Keratinocyte (primary cell): ENCODE measurements around the gene BRF1. TPM values are rescaled to one million over a fixed set of nuclear protein-coding genes. Genes with fewer than 3 reads are reported as not detected.

Experiments used
- DNase-seq: peaks from one replicate; pipeline ENCODE4 v3.0.0-alpha.2; 2011; ENCODE audit warnings: low read depth, missing footprints, low spot score
- FAIRE-seq: peaks from 2 replicates; lab custom pipeline; 2011; peaks lifted over from hg19 to GRCh38; lab: Jason Lieb, UNC
- H2AFZ ChIP-seq: 2 replicates; pipeline ENCODE4 v1.6.0; 2012; ENCODE audit warnings: low read length, control low read depth, inconsistent platforms; ENCODE audit not compliant: control insufficient read depth
- H3K27ac ChIP-seq: 2 replicates; pipeline ENCODE4 v1.5.1; 2011; ENCODE audit warnings: low read length; ENCODE audit not compliant: control insufficient read depth, insufficient read depth
- H3K27me3 ChIP-seq: 3 replicates; pipeline ENCODE4 v1.6.0; 2011; ENCODE audit warnings: low read length; ENCODE audit not compliant: control insufficient read depth, insufficient read depth; ENCODE audit errors: extremely low read depth
- H3K36me3 ChIP-seq, 2 experiments: 2 replicates in 1 of 2; 3 replicates in 1 of 2; pipeline ENCODE4 v1.5.1; 2011; ENCODE audit warnings: low read length in 2 of 2, mild to moderate bottlenecking in 1 of 2; ENCODE audit not compliant: control insufficient read depth in 2 of 2, insufficient read depth in 2 of 2; ENCODE audit errors: extremely low read depth in 1 of 2
- H3K4me1 ChIP-seq: 3 replicates; pipeline ENCODE4 v1.5.1; 2011; ENCODE audit warnings: low read length; ENCODE audit not compliant: control insufficient read depth, insufficient read depth; ENCODE audit errors: extremely low read depth
- H3K4me2 ChIP-seq: 3 replicates; pipeline ENCODE4 v1.6.0; 2011; ENCODE audit warnings: low read depth, low read length; ENCODE audit not compliant: control insufficient read depth, insufficient read depth; ENCODE audit errors: extremely low read depth
- H3K4me3 ChIP-seq, 3 experiments: fragments of 200-600 bp in 1 of 3; sonication (generic) in 1 of 3; 2 replicates in 2 of 3; 3 replicates in 1 of 3; pipeline ENCODE4 v1.5.1; 2011 to 2016; ENCODE audit warnings: low read length in 3 of 3, mild to moderate bottlenecking in 3 of 3, control low read depth in 2 of 3, inconsistent platforms in 1 of 3, low read depth in 1 of 3, mixed read lengths in 1 of 3, mixed run types in 1 of 3, moderate library complexity in 1 of 3; ENCODE audit not compliant: control insufficient read depth in 2 of 3, insufficient read depth in 2 of 3; ENCODE audit errors: extremely low read depth in 1 of 3
- H3K79me2 ChIP-seq: 2 replicates; pipeline ENCODE4 v1.6.0; 2012; ENCODE audit warnings: low read length; ENCODE audit not compliant: control insufficient read depth, insufficient read depth
- H3K9ac ChIP-seq: 3 replicates; pipeline ENCODE4 v1.6.0; 2011; ENCODE audit warnings: low read length; ENCODE audit not compliant: control insufficient read depth, insufficient read depth; ENCODE audit errors: extremely low read depth
- H3K9me1 ChIP-seq: 3 replicates; pipeline ENCODE4 v1.6.0; 2011; ENCODE audit warnings: low read length; ENCODE audit not compliant: control insufficient read depth, insufficient read depth; ENCODE audit errors: extremely low read depth
- H3K9me3 ChIP-seq: 2 replicates; pipeline ENCODE4 v1.5.1; 2012; ENCODE audit warnings: low read depth, low read length; ENCODE audit not compliant: control insufficient read depth
- H4K20me1 ChIP-seq: 3 replicates; pipeline ENCODE4 v1.6.0; 2011; ENCODE audit warnings: low read length; ENCODE audit not compliant: control insufficient read depth, insufficient read depth; ENCODE audit errors: extremely low read depth
- CTCF ChIP-seq, 3 experiments: IDR thresholded peaks in 1 of 3; conservative IDR thresholded peaks in 1 of 3; optimal IDR thresholded peaks in 1 of 3; 2 replicates in 2 of 3; 3 replicates in 1 of 3; pipeline versions ENCODE3 to v1.5.1; 2011; ENCODE audit warnings: low read length in 3 of 3, mild to moderate bottlenecking in 3 of 3, moderate library complexity in 2 of 3, control low read depth in 1 of 3, inconsistent platforms in 1 of 3; ENCODE audit not compliant: insufficient read depth in 2 of 3; ENCODE audit errors: extremely low read depth in 1 of 3
- EZH2 ChIP-seq: IDR thresholded peaks from one replicate; pipeline ENCODE4 v1.6.1; 2012; ENCODE audit warnings: inconsistent platforms, mild to moderate bottlenecking, low read length, moderate library complexity
- dilution Hi-C: fragments of 300-500 bp; cut with MboI; formaldehyde crosslinking; loops from one replicate; pipeline ENCODE4 v1.7.0; 2020; ENCODE audit warnings: low sequenced_read_pairs; ENCODE audit not compliant: extremely low pct_ligation_motif_present
- polyA plus RNA-seq, 5 experiments: library from polyadenylated mRNA; depleted of rRNA in 3 of 5; stranded (reverse) in 3 of 5; stranded (forward) in 1 of 5; unstranded in 1 of 5; fragments of >200 nt; gene quantifications; 1 replicate in 1 of 5; 2 replicates in 3 of 5; 3 replicates in 1 of 5; pipeline versions ENCODE4 v1.2.1 to v1.2.3, GENCODE V29; 2011 to 2012; ENCODE audit warnings: missing spikeins in 2 of 5, low read depth in 1 of 5, low replicate concordance in 1 of 5

BRF1 gene
- polyA plus RNA-seq, 1 donor (not counting 4 experiments of a cell fraction or from before 2014, with no cell fraction given): 6.5 TPM

DNA sequence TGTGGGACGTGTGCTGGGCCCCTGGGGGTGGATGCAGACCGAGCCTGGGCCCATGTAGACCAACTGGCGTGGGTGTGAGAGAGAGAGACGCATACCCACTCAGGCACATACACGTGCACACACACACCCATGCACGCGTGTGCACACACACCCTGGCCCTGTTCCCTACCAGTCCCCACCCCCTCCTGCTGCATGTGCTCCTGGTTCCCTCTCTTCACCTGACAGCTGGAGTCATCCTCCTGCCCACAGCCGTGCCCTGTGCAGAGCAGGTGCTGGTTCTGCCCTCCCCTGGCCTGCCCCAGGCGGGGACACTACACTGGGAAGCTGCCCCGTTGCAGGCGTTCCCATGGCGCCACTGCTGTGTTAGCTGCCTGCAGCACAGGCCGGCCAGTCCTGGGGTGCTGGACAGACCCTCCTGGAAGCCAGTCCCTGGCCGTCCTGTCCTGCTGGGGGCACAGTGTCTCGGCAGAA lies 32.3 kb upstream of the BRF1 start:
- no peak for DNase-seq

DNA sequence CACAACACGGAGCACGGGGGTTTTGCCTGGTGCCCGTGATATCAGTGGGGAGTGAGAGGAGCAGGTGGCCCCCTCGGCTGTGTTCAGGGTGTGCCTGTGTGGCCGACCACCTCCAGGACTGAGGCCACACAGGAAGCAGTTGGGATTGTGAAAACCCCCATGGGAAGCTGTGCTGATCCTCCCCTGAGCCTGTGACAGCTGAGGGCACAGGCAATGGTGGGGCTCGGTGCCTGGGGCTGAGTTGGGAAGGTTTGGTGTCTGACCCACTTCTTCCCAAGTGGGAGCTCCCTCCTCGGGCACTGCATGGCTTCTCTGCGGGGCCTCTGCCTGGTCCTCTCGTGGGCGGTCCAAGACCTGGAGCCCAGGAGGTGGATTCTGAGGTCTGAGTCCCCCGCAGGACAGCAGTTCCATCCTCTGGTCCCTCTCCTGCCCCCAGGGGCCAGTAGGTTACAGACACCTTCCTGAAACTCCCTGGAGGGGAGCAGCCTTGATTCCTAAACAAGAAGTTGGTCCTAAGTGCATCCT lies 31.6 kb upstream of the BRF1 start:
- dilution Hi-C loops: no loop called here
- H3K36me3 ChIP-seq: no peaks in the 10 kb centered on the region
- no peak overlapping the region for H3K4me3 ChIP-seq
- H2AFZ ChIP-seq: no peak overlapping the region
- peaks cover 17% of the 10 kb centered on the region for H3K79me2 ChIP-seq
- H3K9me3 ChIP-seq: no peaks in the 10 kb centered on the region
- no peak for TF ChIP-seq EZH2
- TF ChIP-seq CTCF (optimal IDR thresholded peaks at IDR 0.05 in 1 of 3, IDR thresholded peaks at IDR 0.05 in 1 of 3, conservative IDR thresholded peaks at IDR 0.05 in 1 of 3; ENCODE audit: extremely low read depth in 1 of 3, insufficient read depth in 2 of 3, low read length in 3 of 3): no peak
- H3K4me2 ChIP-seq: no peak overlapping the region
- H4K20me1 ChIP-seq: peaks cover 2% of the 10 kb centered on the region
- no peak overlapping the region for H3K27ac ChIP-seq
- FAIRE-seq: no peak
- no peaks in the 10 kb centered on the region for H3K9me1 ChIP-seq
- no peak for DNase-seq
- no peak overlapping the region for H3K9ac ChIP-seq
- no peaks in the 10 kb centered on the region for H3K27me3 ChIP-seq
- no peaks in the 10 kb centered on the region for H3K4me1 ChIP-seq

More for the DNA sequence above, 32.3 kb upstream of the BRF1 start:
- Histone ChIP-seq H3K9me1 (no peaks in the 10 kb centered on the region), H3K36me3 (no peaks in the 10 kb centered on the region), H3K9me3 (no peaks in the 10 kb centered on the region), H3K4me2 (no peak overlapping the region), H2AFZ (no peak overlapping the region), H3K79me2 (peaks cover 17% of the 10 kb centered on the region), H3K4me3 (no peak overlapping the region), H3K27me3 (no peaks in the 10 kb centered on the region), H3K27ac (no peak overlapping the region), H3K9ac (no peak overlapping the region), H4K20me1 (peaks cover 7% of the 10 kb centered on the region), H3K4me1 (no peaks in the 10 kb centered on the region)
- no peak for TF ChIP-seq EZH2
- dilution Hi-C loops: no loop called here
- FAIRE-seq: no peak
